Activated CD8-positive, alpha-beta memory T cell treated with anti-CD3 and anti-CD28 coated beads, Interleukin-2, amount 50 U/mL, for 4 hours (primary cell): ENCODE data around the gene EVI5L.

Source experiments
- DNase-seq: peaks from one replicate; pipeline ENCODE4 v3.0.0-alpha.2; 2020

EVI5L gene

GRCh38 chr19:7903244-7904073 lies 73.4 kb downstream of the EVI5L start, which contains the start of gene MAP2K7:
Gene MAP2K7 (plus strand): TSS chr19:7903877. CDS start chr19:7903945, 68 bp downstream.
- peak; percentile 100 for DNase-seq

GRCh38 chr19:7904074-7905020 lies 74.3 kb downstream of the EVI5L start:
- peak; percentile 65 for DNase-seq

- no peak for DNase-seq
Measured at GRCh38 chr19:7905268-7905667, 75.2 kb downstream of the EVI5L start.

- no peak for DNase-seq
Measured at GRCh38 chr19:7905859-7906258, 75.8 kb downstream of the EVI5L start.

- no peak for DNase-seq
Measured at GRCh38 chr19:7907122-7907521, 77.1 kb downstream of the EVI5L start.

GRCh38 chr19:7907544-7907943 lies 77.5 kb downstream of the EVI5L start:
- DNase-seq: no peak

GRCh38 chr19:7908078-7908699 lies 78.2 kb downstream of the EVI5L start:
- DNase-seq: no peak

- no peak for DNase-seq
Measured at GRCh38 chr19:7908742-7909461, 78.9 kb downstream of the EVI5L start.

GRCh38 chr19:7909471-7910067 lies 79.6 kb downstream of the EVI5L start:
- DNase-seq: no peak

- no peak for DNase-seq
Measured at GRCh38 chr19:7910321-7911161, 80.5 kb downstream of the EVI5L start.

- no peak for DNase-seq
Measured at GRCh38 chr19:7911508-7912143, 81.6 kb downstream of the EVI5L start.

- DNase-seq: no peak
Measured at GRCh38 chr19:7912144-7912696, 82.2 kb downstream of the EVI5L start.

GRCh38 chr19:7912697-7913564 lies 82.9 kb downstream of the EVI5L start:
- DNase-seq: no peak

GRCh38 chr19:7913652-7914051 lies 83.6 kb downstream of the EVI5L start:
- no peak for DNase-seq

GRCh38 chr19:7914099-7914498 lies 84.1 kb downstream of the EVI5L start:
- DNase-seq: no peak
